Activated naive CD4-positive, alpha-beta T cell treated with anti-CD3 and anti-CD28 coated beads, Interleukin-2, amount 50 U/mL, for 24 hours (primary cell): ENCODE measurements around the gene IL5RA.

ENCODE experiments used
- H3K27ac Mint-ChIP-seq: one replicate; pipeline ENCODE4 v1.8.0; 2021; ENCODE audit warnings: mild to moderate bottlenecking, mixed read lengths
- H3K27me3 Mint-ChIP-seq: one replicate; pipeline ENCODE4 v1.8.0; 2021; ENCODE audit warnings: mixed read lengths
- H3K36me3 Mint-ChIP-seq: one replicate; pipeline ENCODE4 v1.8.0; 2021; ENCODE audit warnings: mixed read lengths
- H3K4me1 Mint-ChIP-seq: one replicate; pipeline ENCODE4 v1.8.0; 2021; ENCODE audit warnings: mixed read lengths
- H3K4me3 Mint-ChIP-seq: one replicate; pipeline ENCODE4 v1.8.0; 2021; ENCODE audit warnings: mild to moderate bottlenecking, mixed read lengths
- H3K9me3 Mint-ChIP-seq: one replicate; pipeline ENCODE4 v1.8.0; 2021; ENCODE audit warnings: mixed read lengths

The IL5RA gene

GRCh38 chr3:3119393-3119851 lies 9.2 kb upstream of the IL5RA start:
- no peaks in the 10 kb centered on the region for H3K4me1 Mint-ChIP-seq
- no peaks in the 10 kb centered on the region for H3K27me3 Mint-ChIP-seq
- no peaks in the 10 kb centered on the region for H3K36me3 Mint-ChIP-seq
- H3K9me3 Mint-ChIP-seq: no peaks in the 10 kb centered on the region
- H3K4me3 Mint-ChIP-seq: no peak overlapping the region
- H3K27ac Mint-ChIP-seq: peak overlapping the region; percentile 68

GRCh38 chr3:3117651-3118050 lies 7.5 kb upstream of the IL5RA start:
- Mint-ChIP-seq H3K27me3 (no peaks in the 10 kb centered on the region), H3K27ac (no peak overlapping the region), H3K9me3 (no peaks in the 10 kb centered on the region), H3K4me1 (no peaks in the 10 kb centered on the region), H3K4me3 (no peak overlapping the region), H3K36me3 (no peaks in the 10 kb centered on the region)

GRCh38 chr3:3113042-3113709 lies 3.0 kb upstream of the IL5RA start:
- Mint-ChIP-seq H3K9me3 (no peaks in the 10 kb centered on the region), H3K4me3 (no peak overlapping the region), H3K4me1 (no peaks in the 10 kb centered on the region), H3K27me3 (no peaks in the 10 kb centered on the region), H3K27ac (no peak overlapping the region), H3K36me3 (no peaks in the 10 kb centered on the region)

- H3K27me3 Mint-ChIP-seq: peaks cover under 1% of the 10 kb centered on the region
Measured at GRCh38 chr3:3110749-3111361, 681 bp upstream of the IL5RA start.

GRCh38 chr3:3109407-3110298 lies 521 bp downstream of the IL5RA start:
- Mint-ChIP-seq H3K4me1 (no peaks in the 10 kb centered on the region), H3K36me3 (no peaks in the 10 kb centered on the region), H3K9me3 (no peaks in the 10 kb centered on the region), H3K27ac (no peak overlapping the region), H3K4me3 (no peak overlapping the region), H3K27me3 (peaks cover 5% of the 10 kb centered on the region)

More at GRCh38 chr3:3110749-3111361, 681 bp upstream of the IL5RA start:
- Mint-ChIP-seq H3K4me1 (no peaks in the 10 kb centered on the region), H3K36me3 (no peaks in the 10 kb centered on the region), H3K27ac (no peak overlapping the region), H3K9me3 (no peaks in the 10 kb centered on the region), H3K4me3 (no peak overlapping the region)

GRCh38 chr3:3107858-3108257 lies 2.3 kb downstream of the IL5RA start:
- Mint-ChIP-seq H3K27me3 (peaks cover 5% of the 10 kb centered on the region), H3K9me3 (no peaks in the 10 kb centered on the region), H3K27ac (no peak overlapping the region), H3K4me3 (no peak overlapping the region), H3K36me3 (no peaks in the 10 kb centered on the region), H3K4me1 (no peaks in the 10 kb centered on the region)

- no peak overlapping the region for H3K4me3 Mint-ChIP-seq
- peaks cover 5% of the 10 kb centered on the region for H3K27me3 Mint-ChIP-seq
- H3K4me1 Mint-ChIP-seq: no peaks in the 10 kb centered on the region
- H3K9me3 Mint-ChIP-seq: no peaks in the 10 kb centered on the region
- no peak overlapping the region for H3K27ac Mint-ChIP-seq
- H3K36me3 Mint-ChIP-seq: no peaks in the 10 kb centered on the region
Measured at GRCh38 chr3:3107181-3107580, 3.0 kb downstream of the IL5RA start.

GRCh38 chr3:3105815-3106214 lies 4.4 kb downstream of the IL5RA start:
- no peak overlapping the region for H3K27ac Mint-ChIP-seq
- H3K4me3 Mint-ChIP-seq: no peak overlapping the region
- no peaks in the 10 kb centered on the region for H3K36me3 Mint-ChIP-seq
- no peaks in the 10 kb centered on the region for H3K9me3 Mint-ChIP-seq
- no peaks in the 10 kb centered on the region for H3K4me1 Mint-ChIP-seq
- H3K27me3 Mint-ChIP-seq: peaks cover 5% of the 10 kb centered on the region

- no peaks in the 10 kb centered on the region for H3K9me3 Mint-ChIP-seq
- H3K4me3 Mint-ChIP-seq: no peak overlapping the region
- H3K4me1 Mint-ChIP-seq: no peaks in the 10 kb centered on the region
- no peaks in the 10 kb centered on the region for H3K36me3 Mint-ChIP-seq
- peaks cover 5% of the 10 kb centered on the region for H3K27me3 Mint-ChIP-seq
- no peak overlapping the region for H3K27ac Mint-ChIP-seq
Measured at GRCh38 chr3:3105246-3105645, 4.9 kb downstream of the IL5RA start.

- Mint-ChIP-seq H3K4me1 (no peaks in the 10 kb centered on the region), H3K27ac (no peak overlapping the region), H3K4me3 (no peak overlapping the region), H3K36me3 (no peaks in the 10 kb centered on the region), H3K9me3 (no peaks in the 10 kb centered on the region), H3K27me3 (peaks cover 5% of the 10 kb centered on the region)
Measured at GRCh38 chr3:3102751-3103150, 7.4 kb downstream of the IL5RA start.

- no peak overlapping the region for H3K4me3 Mint-ChIP-seq
- H3K36me3 Mint-ChIP-seq: no peaks in the 10 kb centered on the region
- no peak overlapping the region for H3K27ac Mint-ChIP-seq
- H3K4me1 Mint-ChIP-seq: no peaks in the 10 kb centered on the region
- no peaks in the 10 kb centered on the region for H3K9me3 Mint-ChIP-seq
- H3K27me3 Mint-ChIP-seq: peaks cover 5% of the 10 kb centered on the region
Measured at GRCh38 chr3:3101660-3102458, 8.3 kb downstream of the IL5RA start.

GRCh38 chr3:3097958-3098357 lies 12.2 kb downstream of the IL5RA start:
- no peaks in the 10 kb centered on the region for H3K36me3 Mint-ChIP-seq
- H3K27ac Mint-ChIP-seq: no peak overlapping the region
- no peak overlapping the region for H3K4me3 Mint-ChIP-seq
- H3K9me3 Mint-ChIP-seq: no peaks in the 10 kb centered on the region
- no peaks in the 10 kb centered on the region for H3K27me3 Mint-ChIP-seq
- no peaks in the 10 kb centered on the region for H3K4me1 Mint-ChIP-seq

GRCh38 chr3:3089017-3089416 lies 21.2 kb downstream of the IL5RA start:
- H3K27ac Mint-ChIP-seq: no peak overlapping the region
- H3K9me3 Mint-ChIP-seq: no peaks in the 10 kb centered on the region
- no peaks in the 10 kb centered on the region for H3K27me3 Mint-ChIP-seq
- H3K36me3 Mint-ChIP-seq: no peaks in the 10 kb centered on the region
- H3K4me1 Mint-ChIP-seq: no peaks in the 10 kb centered on the region
- no peak overlapping the region for H3K4me3 Mint-ChIP-seq

- Mint-ChIP-seq H3K9me3 (no peaks in the 10 kb centered on the region), H3K27ac (no peak overlapping the region), H3K4me3 (no peak overlapping the region)
Measured at GRCh38 chr3:3087716-3088465, 22.3 kb downstream of the IL5RA start.

GRCh38 chr3:3087279-3087678 lies 22.9 kb downstream of the IL5RA start:
- H3K36me3 Mint-ChIP-seq: no peaks in the 10 kb centered on the region

More at GRCh38 chr3:3087716-3088465, 22.3 kb downstream of the IL5RA start:
- Mint-ChIP-seq H3K27me3 (peaks cover 2% of the 10 kb centered on the region), H3K36me3 (no peaks in the 10 kb centered on the region), H3K4me1 (no peaks in the 10 kb centered on the region)

More at GRCh38 chr3:3087279-3087678, 22.9 kb downstream of the IL5RA start:
- H3K4me3 Mint-ChIP-seq: no peak overlapping the region
- no peaks in the 10 kb centered on the region for H3K9me3 Mint-ChIP-seq
- no peaks in the 10 kb centered on the region for H3K4me1 Mint-ChIP-seq
- peaks cover 2% of the 10 kb centered on the region for H3K27me3 Mint-ChIP-seq
- no peak overlapping the region for H3K27ac Mint-ChIP-seq
